HG02973 (cell line): ENCODE measurements around the gene IRF9.

Source experiments
- ATAC-seq: cut with Tn5 transposase; IDR thresholded peaks from one replicate; pipeline ENCODE4 v1.9.1; 2021; ENCODE audit warnings: moderate library complexity; ENCODE audit not compliant: unreplicated experiment

The IRF9 gene

DNA sequence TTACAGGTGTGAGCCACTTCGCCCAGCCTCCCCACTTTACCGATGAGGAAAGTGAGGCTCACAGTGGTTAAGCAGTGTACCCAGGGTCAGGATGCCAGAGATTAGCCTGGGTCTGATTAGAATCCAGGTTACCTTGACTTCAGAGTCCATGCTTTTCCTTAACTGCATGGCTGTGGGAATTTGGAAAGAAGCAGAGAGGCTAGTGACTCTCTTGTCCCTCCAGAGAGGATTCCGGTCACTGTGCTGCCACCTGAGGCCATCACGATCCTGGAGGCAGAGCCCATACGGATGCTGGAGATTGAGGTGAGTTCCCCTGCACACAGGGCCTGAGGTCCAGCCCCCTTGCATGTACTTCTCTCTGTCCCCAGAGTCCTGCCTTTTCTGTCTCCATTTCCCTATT is 15.5 kb downstream of the IRF9 start:
- no peak for ATAC-seq

DNA sequence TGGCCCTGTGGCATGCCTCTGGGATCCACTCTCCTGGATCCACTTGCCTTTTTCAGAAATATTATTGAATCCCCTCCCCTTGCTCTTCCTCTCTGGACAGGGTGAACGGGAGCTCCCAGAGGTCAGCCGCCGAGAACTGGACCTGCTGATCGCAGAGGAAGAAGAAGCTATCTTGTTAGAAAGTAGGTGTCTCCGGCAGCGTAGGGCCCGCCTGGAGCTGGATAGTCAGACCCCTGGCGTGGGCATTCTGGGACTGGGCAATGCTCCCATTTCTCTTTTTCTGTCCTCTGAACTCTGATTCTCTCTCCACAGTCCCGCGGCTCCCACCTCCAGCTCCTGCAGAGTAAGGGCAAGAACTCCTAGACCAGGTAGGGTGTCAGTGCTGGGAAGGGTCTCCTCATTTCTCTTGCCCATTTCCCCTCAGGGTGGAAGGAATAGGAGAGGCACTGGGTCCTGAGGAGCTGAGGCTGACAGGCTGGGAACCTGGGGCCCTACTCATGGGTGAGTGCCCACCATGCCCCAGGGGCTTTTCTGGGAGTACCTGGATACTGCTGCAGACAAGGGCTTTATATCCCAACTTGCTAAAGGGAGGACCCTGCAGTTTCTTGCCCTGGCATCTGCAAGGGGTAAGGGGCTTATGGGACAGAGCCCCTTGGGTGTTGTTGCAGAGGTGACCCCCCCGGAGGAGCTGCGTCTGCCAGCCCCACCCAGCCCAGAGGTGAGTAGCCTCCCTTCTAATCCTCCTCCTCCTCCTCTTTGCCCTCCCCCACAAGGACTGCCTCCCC is 16.2 kb downstream of the IRF9 start:
- no peak for ATAC-seq

DNA sequence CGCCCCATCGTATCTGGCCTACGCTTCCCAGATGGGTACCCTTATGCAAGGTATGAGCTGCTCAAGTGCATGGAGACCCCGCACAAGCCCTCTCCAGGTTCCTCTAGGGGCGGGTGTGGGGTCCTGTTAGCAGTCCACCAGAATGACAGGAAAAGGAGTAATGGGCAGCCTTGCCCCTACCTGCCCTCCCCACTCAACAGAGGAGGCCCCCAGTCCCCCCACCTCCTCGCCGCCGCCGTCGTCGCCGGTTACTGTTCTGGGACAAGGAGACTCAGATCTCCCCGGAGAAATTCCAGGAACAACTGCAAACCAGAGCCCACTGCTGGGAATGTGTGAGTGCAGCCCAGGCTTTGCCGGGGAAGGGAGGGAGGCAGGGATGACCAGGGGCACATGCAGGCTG is 16.8 kb downstream of the IRF9 start:
- no peak for ATAC-seq

DNA sequence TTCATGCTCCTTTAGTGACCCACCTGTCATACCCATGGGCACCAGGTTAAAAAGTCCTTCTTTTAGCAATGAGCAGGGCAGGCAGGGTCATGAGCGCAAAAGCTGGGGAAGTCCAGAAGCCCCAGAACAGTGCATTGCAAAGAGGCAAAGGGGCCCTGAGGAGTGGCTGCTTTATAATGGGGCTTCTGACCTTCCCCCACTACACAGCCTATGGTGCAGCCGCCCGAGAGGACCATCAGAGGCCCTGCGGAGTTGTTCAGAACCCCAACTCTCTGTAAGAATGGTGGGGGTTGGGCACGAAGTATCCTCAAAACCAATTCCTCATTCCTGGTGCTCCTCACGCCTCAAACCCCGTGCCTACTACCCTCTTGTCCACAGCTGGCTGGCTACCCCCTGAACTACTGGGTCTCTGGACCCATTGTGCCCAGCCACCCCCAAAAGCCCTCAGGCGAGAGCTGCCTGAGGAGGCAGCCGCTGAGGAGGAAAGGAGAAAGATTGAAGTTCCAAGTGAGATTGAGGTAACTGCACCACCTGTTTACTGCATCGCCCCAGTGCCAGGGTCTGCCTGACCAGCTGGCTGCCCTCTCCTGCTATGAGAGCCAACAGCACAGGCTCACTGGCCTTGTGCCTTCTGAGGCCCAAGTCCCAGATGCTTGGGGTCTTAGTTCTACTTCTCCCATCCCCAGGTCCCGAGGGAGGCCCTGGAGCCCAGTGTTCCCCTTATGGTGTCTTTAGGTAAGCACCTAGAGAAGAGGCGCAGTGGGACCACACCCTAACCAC is 17.5 kb downstream of the IRF9 start:
- ATAC-seq = no peak

DNA sequence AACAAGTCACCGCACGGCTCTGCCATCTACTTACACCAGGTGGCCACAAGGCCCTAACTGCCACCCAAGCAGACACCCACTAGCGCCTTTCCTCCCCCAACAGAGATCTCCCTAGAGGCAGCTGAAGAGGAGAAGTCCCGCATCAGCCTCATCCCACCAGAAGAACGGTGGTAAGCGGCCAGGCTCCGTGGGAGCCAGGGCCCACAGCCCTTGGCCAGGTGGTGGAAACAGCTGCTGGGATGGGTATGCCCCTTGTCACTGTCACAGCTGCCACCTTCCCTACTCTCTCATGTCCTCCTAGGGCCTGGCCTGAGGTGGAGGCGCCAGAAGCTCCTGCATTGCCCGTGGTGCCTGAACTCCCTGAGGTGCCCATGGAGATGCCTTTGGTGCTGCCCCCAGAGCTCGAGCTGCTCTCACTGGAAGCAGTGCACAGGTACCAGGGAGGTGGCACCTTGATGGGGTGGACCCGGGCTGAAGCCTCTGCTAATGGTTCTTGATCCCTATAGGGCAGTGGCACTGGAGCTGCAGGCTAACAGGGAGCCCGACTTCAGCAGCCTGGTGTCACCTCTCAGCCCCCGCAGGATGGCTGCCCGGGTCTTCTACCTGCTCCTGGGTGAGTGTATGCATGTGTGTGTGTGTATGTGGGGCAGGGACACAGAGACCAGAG is 18.4 kb downstream of the IRF9 start:
- ATAC-seq = no peak

DNA sequence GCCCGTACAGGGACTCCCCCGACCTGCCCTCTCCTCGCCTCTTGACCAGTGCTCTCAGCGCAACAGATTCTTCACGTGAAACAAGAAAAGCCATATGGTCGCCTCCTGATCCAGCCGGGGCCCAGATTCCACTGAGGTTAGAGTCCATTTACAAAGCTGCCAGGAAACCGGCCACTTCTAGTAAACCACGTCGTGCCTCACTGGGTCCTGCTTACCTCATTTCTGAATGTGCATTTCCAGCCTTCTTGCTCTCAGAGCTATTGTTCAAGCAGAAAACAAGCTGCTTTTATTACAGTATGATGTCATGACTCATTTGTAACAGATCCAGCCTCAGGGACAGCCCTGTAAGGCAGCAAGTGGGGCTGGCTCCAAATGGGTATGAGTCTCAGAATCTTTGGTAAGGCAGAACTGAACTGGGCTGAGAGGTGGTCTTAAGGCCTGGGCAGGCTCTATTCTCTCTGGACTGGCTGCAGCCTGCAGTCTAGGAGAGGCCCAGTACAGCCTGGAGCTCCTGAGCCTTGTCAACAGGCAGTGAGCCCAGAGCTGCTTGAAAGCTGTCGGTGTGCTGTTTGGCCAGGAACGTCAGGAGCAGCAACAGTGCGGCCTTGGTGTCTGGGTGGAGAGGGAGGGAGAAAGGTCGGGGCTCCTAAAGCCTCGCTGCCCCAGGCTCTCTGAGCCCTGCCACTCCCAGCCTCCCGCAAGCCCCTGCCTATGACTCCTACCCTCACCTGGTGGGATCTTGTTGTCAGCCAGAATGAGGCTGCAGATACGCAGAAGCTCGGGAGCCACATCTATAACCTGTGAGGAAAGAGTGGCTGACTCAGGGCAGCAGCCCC is 19.1 kb downstream of the IRF9 start:
- ATAC-seq = no peak

DNA sequence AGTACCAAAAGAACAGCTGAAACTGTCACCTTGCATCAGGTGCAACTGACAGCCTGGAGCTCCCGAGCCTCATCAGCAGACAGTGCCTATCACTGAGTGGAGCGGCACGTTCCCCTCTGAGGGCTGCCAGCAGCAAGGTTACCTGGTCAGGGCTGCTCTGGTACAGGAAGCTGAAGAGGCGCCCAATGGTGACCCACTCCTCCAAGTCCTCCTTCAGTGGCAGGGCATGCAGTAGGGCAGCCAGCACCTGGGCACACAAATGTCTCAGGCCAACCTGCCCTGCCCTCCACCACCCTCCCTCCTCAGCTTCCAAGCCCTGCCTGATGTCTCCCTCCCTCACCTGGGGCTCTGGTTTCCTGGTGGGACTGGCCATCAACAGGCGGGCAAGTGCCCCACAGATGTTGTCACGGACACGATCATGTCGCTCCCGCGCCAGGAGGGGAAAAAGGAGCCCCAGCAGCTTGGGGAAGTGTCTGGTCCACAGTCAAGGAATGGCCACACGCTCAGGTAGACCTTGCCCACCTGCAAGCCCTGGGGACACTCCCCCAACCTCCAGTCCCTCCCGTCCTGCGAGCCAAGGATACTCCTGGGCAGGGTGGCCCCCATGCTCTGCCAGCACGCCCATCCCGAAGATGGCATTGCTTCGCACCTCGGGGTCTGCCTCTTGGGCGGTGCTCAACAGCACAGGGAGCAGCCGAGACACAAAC is 20.5 kb downstream of the IRF9 start:
- ATAC-seq = no peak

DNA sequence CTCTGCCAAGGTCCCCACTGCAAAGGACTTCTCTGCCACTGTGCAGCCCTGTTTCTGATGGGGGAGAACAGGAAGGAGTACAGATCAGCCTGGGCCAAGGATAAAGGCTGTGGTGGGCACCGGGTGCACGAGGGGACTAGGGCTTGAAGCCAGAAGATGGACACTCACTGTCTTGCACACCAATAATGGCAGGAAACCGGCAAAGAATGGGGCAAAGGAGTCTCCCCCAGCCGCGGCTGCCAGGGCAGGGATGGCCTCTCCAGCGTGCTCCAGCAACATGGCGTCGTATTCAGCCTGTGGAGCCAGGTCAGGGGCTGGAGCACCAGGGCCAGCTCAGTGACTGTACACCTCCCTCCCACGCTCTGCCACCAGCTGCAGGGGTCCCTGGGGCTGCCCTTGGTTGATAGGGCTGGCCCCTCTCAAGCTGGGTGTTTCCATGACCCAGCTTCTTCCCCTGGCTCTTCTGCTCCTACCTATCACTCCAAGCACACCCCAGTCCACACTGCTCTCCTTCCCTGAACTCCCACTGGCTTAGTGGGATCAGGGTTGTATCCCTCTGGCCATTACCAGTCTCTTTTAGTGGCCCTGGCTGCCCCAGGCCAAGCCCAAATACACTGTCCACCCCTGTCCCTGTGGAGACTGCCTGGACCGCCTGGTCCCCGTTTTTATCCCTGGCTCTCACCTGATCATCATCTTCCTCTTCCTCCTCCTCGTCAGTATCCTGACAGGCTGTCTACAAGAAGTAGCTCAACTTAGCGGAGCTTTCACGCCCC is 21.2 kb downstream of the IRF9 start:
- ATAC-seq = no peak

DNA sequence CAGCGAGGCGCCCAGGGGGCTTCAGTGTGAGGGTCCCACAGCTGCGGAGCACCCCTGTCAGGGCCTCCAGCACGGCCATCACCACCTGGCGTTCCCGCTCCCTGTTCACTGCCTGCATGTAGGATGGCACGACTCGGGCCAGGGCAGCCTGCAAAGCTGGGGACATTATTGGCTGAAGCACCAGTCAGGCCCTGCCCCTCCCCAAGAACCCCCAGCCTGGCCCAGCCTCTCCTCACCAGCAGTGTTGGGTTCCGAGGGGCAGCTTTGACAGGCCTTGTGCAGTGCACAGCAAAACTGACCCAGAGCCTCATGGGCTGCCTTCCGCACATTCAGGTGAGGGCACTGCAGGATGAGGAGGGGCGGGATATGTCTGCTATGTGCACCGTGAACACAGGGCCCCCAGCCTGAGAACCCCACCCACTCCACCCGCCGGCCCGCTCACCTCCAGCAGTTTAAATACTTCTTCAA is 22.0 kb downstream of the IRF9 start:
- no peak for ATAC-seq

DNA sequence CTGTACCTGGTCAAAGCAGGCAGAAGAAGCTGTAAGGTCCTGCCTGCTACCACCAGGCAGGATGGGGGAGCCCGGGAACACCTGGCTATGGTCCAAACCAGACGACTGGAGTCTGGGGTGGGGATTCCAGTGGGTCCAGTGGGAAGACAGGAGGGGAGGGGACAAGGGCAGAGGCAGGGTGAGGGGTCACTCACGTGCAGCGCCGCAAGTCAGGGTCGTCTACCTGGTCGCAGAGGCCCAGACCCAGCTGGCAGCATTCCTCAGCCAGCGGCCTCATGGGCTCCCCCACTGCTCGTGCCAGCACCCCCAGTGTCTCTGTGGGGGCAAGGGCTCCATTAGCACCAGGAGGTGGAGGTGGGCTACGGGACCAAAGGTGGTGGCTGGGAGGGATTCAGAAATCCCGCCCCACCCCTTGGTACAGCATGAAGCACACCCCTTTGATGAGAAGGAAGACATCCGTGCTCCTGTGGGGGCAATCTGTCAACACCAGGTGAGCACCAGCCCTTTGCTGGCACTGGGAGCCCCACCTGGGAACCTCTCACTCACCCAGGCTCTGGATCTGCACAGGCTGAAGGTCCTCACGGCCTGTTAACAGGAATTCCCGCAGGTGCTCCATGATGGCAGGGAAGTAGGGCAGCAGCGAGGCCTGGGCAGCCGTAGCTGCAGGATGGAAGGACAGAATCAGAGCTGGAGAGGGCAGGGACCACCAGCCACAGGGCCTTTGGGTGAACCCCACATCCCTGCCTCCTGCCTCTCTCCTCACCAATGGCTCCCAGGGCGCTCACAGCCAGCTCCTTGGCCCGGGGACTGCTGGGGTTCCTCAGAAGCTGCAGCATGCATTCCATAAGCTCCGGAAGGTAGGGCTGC is 23.3 kb downstream of the IRF9 start:
- ATAC-seq = no peak

DNA sequence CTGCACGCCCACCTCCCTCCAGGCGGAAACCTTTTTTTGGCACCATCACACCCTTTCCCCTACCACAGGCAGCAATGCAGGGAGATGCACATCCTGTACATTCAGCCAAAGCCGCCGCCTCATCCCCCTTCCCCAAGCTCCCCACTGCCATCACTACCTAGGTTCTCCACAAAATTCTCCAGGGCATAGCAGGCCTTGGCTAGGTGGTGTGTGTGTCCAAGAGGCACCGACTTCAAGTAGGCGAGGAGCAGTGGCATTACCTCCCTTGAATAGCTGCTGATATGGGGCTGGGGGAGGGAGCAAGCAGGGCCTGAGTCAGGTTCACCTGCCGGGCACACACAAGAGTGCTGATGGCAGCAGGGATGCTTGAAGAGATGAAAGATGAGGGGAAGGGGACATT is 24.0 kb downstream of the IRF9 start:
- no peak for ATAC-seq

DNA sequence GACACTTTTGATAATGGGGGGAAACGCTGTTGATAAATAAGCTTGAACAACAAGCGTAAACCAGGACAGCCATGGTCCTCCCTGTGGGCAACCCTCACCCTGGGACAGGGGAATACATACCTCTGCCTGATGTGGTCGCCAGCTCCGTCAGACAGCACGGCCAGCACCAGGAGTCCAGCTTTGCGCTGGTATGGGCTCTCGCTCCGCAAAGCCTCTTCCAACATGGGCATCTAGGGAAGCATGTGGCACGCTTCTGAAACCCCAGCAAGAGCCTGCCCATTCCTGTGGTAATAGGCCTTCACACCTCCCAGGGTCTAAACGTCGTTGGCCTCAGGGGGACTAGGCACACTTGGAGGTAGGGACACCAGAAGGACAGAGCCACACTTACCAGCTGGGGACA is 24.7 kb downstream of the IRF9 start:
- no peak for ATAC-seq

DNA sequence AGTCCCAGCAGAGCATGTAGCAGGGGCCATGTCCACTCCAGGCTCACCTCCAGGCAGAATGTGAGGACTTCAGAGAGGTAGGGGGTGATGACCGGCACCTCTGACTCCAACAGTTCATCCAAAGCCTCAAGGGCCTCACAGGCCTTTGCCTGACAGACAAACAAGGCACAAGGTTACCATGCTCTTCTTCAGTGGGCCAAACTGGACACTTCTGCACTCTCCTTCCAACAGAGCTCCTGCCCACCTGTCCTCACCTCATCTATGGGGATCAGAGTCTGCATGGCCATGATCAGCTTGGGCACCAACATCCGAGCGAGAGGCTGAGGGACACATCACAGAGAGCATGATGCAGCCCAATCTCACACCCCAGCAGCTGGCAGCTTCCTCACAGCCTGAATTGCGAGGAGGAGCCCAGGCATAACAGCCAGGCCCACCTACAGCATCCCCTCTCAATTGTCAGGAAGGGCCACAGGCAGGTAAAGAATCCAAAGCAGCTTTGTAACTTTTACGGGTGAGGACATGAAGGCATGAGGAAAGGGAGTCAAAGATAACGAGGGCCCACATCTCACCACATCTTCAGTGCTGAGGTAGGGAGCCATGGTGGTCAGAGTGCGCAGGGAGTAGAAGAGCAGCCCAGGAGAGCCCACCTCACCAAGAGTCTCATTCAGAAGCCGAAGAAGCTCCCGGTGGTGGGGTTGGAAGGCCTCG is 25.9 kb downstream of the IRF9 start:
- no peak for ATAC-seq

DNA sequence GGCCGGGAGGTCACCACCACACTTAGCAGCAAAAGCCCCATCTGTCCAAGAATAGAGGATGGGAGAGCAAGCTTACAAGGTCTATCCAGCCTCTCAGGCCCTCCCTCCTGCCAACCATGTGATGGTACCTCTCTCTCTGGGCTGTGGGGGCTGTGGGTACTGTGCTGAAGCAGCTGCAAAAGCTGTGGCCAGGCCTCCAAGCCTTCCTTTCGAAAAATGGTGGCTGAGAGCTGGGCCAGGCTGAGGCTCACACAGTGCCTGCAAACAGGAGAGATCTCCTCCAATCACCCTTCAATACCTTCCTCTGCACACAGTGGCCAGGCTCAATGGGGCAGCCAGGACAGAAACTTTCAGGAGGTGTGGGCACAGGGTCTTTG is 26.5 kb downstream of the IRF9 start:
- no peak for ATAC-seq

DNA sequence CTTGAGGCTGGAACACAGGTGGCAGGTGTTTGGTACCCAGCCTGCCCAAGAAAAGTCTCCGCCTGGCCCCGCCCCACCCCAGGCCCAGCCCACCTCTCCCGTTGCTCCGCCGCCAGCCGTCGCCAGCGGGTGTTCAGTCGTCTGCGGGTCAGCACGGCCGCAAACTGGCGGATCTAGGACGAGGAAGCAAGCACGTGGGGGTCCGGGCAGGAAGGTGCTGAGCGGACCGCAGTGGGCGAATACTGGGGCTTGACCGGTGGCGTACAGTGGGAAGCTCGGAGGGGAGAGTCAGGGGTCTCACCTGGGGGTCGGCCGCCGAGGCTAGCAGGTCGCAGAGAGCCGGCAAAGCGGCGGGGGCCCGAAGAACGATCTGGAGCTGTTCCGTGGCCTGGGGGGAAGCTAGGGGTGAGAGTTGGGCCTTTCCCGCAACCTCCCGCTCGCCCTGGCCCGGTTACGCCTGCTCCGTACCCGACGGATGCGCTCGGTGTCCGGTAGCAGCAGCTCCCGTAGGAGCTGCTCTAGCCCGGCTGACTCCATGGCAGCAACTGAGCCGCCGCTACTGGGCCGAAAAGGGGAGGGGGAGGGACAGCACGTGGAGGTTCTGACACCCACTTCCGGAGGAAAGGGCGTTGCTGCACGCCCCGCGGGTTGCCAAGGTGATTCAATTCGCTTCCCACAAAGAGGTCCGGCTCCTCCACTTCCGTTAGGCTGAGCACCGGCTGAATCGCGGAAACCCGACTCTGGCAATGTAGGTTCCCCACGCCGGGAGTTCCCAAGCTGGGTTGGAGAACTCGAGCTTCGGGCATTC is 27.4 kb downstream of the IRF9 start, which contains the start of gene IPO4:
TSS of gene IPO4 (minus strand) at position 566 of the 808 bp plus-strand sequence. CDS start at position 537, 29 bp downstream.
- ATAC-seq = peak; percentile 69

DNA sequence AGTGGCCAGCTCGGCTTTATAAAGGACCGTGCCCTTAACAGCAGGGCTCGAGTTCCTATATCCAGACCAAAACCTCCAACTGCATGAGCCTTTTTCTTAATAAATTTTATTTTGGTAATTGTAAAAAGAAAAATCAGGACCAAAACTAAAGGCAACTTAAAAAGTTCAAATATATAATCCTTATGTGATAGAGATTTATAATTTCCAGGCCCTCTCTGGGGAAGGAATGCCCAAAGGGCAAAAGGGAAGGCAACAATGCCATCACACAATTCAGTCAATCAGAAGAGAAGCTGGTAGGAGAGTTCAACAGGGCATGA is 28.0 kb downstream of the IRF9 start:
- no peak for ATAC-seq

DNA sequence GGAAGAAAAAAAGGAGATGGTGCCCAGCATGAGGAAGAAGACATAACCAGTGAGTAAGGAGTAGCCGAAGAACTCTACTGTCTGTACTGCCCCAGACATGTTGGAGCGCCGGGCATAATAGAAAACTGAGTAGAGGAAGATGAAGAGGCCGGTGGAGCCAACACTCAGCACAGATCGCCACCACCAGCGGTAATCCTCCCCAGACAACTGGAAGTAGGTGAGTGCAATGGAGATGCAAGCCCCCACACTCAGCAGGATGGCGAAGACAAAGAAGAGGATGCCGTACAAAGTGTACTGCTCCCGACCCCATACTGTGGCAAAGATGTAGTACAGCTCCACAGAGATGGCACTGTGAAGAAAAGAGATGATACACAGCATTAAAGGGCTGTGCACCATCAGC is 28.4 kb downstream of the IRF9 start:
- no peak for ATAC-seq
